NCI-H128 (cell line): ENCODE data around the gene SLC25A17.
"Not testable (repeated sequence)": the region's sequence is repeated elsewhere in the genome, so short reads cannot be mapped to it uniquely, and the experiment has no call there.

Experiments used
- DNase-seq: peaks from one replicate; lab custom pipeline; 2025; ENCODE audit not compliant: unreplicated experiment; lab: John Stamatoyannopoulos, UW

SLC25A17 gene

DNA sequence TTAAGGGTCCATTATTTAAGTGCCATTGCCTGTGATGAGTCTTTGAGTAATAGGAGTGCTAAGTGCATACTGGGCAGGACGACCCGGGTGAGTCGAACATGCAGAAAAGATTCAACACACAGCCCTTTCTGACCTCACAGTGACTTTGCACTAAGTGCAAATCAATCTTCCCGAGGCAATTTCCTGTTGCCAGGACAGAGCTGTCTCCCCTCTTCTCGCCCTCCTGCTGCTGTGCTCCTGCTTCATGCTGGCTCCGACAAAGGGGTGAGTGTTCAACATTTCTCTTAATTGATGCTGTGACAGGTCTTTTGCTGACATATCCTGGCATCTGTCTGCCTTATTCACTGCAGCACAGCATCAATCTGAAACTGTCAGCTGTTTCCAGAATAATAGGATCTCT, 97.9 kb downstream of the SLC25A17 start:
- peak; percentile 50 for DNase-seq

DNA sequence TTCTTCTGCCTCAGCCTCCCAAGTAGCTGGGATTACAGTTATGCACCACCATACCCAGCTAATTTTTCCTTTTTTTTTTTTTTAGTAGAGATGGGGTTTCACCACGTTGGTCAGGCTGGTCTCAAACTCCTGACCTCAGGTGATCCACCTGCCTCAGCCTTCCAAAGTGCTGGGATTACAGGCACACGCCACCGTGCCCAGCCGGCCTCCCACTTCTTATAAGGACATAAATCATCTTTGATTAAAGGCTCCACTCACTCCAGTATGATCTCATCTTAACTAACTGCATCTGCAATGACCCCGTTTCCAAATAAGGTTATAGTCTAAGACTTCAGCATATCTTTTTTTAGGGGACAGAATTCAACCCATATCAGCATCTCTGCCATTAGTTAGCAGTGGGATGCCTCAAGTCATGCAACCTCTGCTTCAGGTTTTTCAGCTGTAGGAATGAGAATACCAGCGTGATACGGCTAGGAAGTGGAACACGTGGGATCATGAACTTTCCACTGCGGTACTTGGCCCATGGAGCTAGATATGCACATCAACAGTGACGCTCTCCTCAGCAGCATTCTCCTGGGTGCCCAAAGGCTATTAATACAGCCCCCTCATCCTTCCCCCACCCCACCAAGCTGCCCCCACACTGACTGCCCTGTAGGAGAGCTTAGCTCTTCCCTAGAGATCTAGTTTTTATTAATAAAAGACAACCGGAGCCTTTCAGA, 98.4 kb downstream of the SLC25A17 start:
- DNase-seq: no peak

DNA sequence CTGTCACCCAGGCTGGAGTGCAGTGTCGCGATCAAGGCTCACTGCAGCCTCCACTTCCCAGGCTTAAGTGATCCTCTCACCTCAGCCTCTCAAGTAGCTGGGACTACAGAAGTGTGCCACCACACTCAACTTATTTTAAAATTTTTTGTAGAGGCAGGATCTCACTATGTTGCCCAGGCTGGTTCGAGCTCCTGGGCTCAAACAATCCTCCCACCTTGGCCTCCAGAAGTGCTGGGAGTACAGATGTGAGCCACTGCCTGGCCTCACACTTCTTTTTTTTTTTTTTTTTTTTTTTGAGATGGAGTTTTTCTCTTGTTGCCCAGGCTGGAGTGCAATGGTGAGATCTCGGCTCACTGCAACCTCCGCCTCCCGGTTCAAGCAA, 99.0 kb downstream of the SLC25A17 start:
- not testable (repeated sequence) for DNase-seq
